Smooth muscle cell (in vitro differentiated cells): Measurements from ENCODE around the gene HOXB3. TPM values are rescaled to one million over a fixed set of nuclear protein-coding genes. Genes with fewer than 3 reads are reported as not detected.
"Not testable (repeated sequence)": the region's sequence is repeated elsewhere in the genome, so short reads cannot be mapped to it uniquely, and the experiment has no call there.

ENCODE experiments used
- DNase-seq: peaks from one replicate; lab custom pipeline; 2025; ENCODE audit not compliant: unreplicated experiment; lab: John Stamatoyannopoulos, UW
- H2AFZ ChIP-seq: fragments of 200-600 bp; sonication (generic); 2 replicates; pipeline ENCODE4 v1.6.0; 2016; ENCODE audit warnings: antibody characterized with exemption, low read depth, mild to moderate bottlenecking
- H3F3A ChIP-seq: fragments of 200-600 bp; sonication (generic); 2 replicates; pipeline ENCODE4 v1.6.0; 2017; ENCODE audit warnings: antibody characterized with exemption, low read depth
- H3K27ac ChIP-seq: fragments of 200-600 bp; sonication (generic); 2 replicates; pipeline ENCODE4 v1.5.1; 2016; ENCODE audit warnings: low read depth, mild to moderate bottlenecking
- H3K27me3 ChIP-seq: fragments of 200-600 bp; sonication (generic); 2 replicates; pipeline ENCODE4 v1.6.1; 2016; ENCODE audit warnings: low read depth, mild to moderate bottlenecking
- H3K36me3 ChIP-seq: fragments of 200-600 bp; sonication (generic); 2 replicates; pipeline ENCODE4 v1.5.1; 2016; ENCODE audit warnings: low read depth
- H3K4me1 ChIP-seq: fragments of 200-600 bp; sonication (generic); 2 replicates; pipeline ENCODE4 v1.5.1; 2016; ENCODE audit warnings: low read depth
- H3K4me2 ChIP-seq: fragments of 200-600 bp; sonication (generic); 2 replicates; pipeline ENCODE4 v1.6.0; 2016; ENCODE audit warnings: mild to moderate bottlenecking
- H3K4me3 ChIP-seq: fragments of 200-600 bp; sonication (generic); 2 replicates; pipeline ENCODE4 v1.5.1; 2016; ENCODE audit warnings: mild to moderate bottlenecking
- H3K79me2 ChIP-seq: fragments of 200-600 bp; sonication (generic); 2 replicates; pipeline ENCODE4 v1.6.0; 2016; ENCODE audit warnings: low read depth, mild to moderate bottlenecking
- H3K9ac ChIP-seq: fragments of 200-600 bp; sonication (generic); 2 replicates; pipeline ENCODE4 v1.6.0; 2016; ENCODE audit warnings: low read depth
- H3K9me3 ChIP-seq: fragments of 200-600 bp; sonication (generic); replicated peaks from 2 replicates; pipeline ENCODE4 v1.5.1; 2016; ENCODE audit warnings: low read depth
- H4K20me1 ChIP-seq: fragments of 200-600 bp; sonication (generic); 2 replicates; pipeline ENCODE4 v1.6.0; 2016; ENCODE audit warnings: low read depth
- CTCF ChIP-seq: fragments of 200-600 bp; sonication (generic); IDR thresholded peaks from 2 replicates; pipeline ENCODE4 v1.5.1; 2017; ENCODE audit warnings: borderline replicate concordance, mild to moderate bottlenecking, antibody characterized with exemption; ENCODE audit not compliant: insufficient read depth, poor library complexity, severe bottlenecking
- WGBS: methylation state at CpG from one replicate; pipeline ENCODE4 v1.1.7; 2016; ENCODE audit warnings: low lambda C conversion rate; 5-methylcytosine and 5-hydroxymethylcytosine counted together
- polyA plus RNA-seq: library from polyadenylated mRNA; unstranded; fragments of >200 nt; fragmentation: Nextera tagmentation; extraction: Ambion mirVana; gene quantifications from 2 replicates; pipeline ENCODE4 v1.2.1, GENCODE V29; 2016
- total RNA-seq: library from RNA; depleted of rRNA; stranded (reverse); fragments of >200 nt; gene quantifications from 2 replicates; pipeline ENCODE4 v1.2.3, GENCODE V29; 2014

Gene HOXB3
- total and polyA plus RNA-seq, 2 experiments from 2014 or later: 2.8 to 5.1 TPM

- H3K36me3 ChIP-seq: no peaks in the 10 kb centered on the region
- peak overlapping the region; percentile 72 for H3K4me3 ChIP-seq
- TF ChIP-seq CTCF: no peak
- no peaks in the 10 kb centered on the region for H3K27me3 ChIP-seq
- peak overlapping the region; percentile 98 for H3K4me2 ChIP-seq
- H4K20me1 ChIP-seq: no peaks in the 10 kb centered on the region
- peak overlapping the region; percentile 93 for H3K27ac ChIP-seq
- peaks cover 30% of the 10 kb centered on the region for H3K79me2 ChIP-seq
- peaks cover 15% of the 10 kb centered on the region for H3K4me1 ChIP-seq
- H3F3A ChIP-seq: peaks cover 15% of the 10 kb centered on the region
- no peak for DNase-seq
- H3K9ac ChIP-seq: peak overlapping the region; percentile 81
- H3K9me3 ChIP-seq: no peaks in the 10 kb centered on the region
- peak overlapping the region; percentile 85 for H2AFZ ChIP-seq
- 33% methylated on average over 11 of the region's 12 CpGs for WGBS
Measured at GRCh38 chr17:48541036-48541576, 48.9 kb downstream of the HOXB3 start.

GRCh38 chr17:48540213-48540612 is 49.8 kb downstream of the HOXB3 start:
- Histone ChIP-seq H3K27me3 (no peaks in the 10 kb centered on the region), H3K4me3 (no peak overlapping the region)

GRCh38 chr17:48539177-48539576 is 50.9 kb downstream of the HOXB3 start:
- Histone ChIP-seq H3K27ac (peak overlapping the region; percentile 85), H3K9me3 (no peaks in the 10 kb centered on the region), H3K9ac (no peak overlapping the region), H3K4me3 (no peak overlapping the region), H4K20me1 (no peaks in the 10 kb centered on the region), H3K27me3 (no peaks in the 10 kb centered on the region), H3K79me2 (peaks cover 30% of the 10 kb centered on the region), H2AFZ (no peak overlapping the region), H3K4me2 (peak overlapping the region; percentile 98), H3K4me1 (peaks cover 15% of the 10 kb centered on the region), H3F3A (peaks cover 7% of the 10 kb centered on the region), H3K36me3 (no peaks in the 10 kb centered on the region)
- 17% methylated on average over 4 of the region's 4 CpGs for WGBS
- TF ChIP-seq CTCF: no peak
- DNase-seq: no peak

More at GRCh38 chr17:48540213-48540612, 49.8 kb downstream of the HOXB3 start:
- TF ChIP-seq CTCF: no peak
- Histone ChIP-seq H4K20me1 (no peaks in the 10 kb centered on the region), H3F3A (peaks cover 8% of the 10 kb centered on the region), H3K36me3 (no peaks in the 10 kb centered on the region), H3K27ac (peak overlapping the region; percentile 93), H3K4me1 (peaks cover 15% of the 10 kb centered on the region), H3K79me2 (peaks cover 30% of the 10 kb centered on the region), H3K4me2 (peak overlapping the region; percentile 98), H2AFZ (no peak overlapping the region), H3K9ac (no peak overlapping the region), H3K9me3 (no peaks in the 10 kb centered on the region)
- 75% methylated on average over 1 of the region's 1 CpG for WGBS
- no peak for DNase-seq

GRCh38 chr17:48537316-48537715 is 52.7 kb downstream of the HOXB3 start:
- Histone ChIP-seq H2AFZ (no peak overlapping the region), H3K9me3 (no peaks in the 10 kb centered on the region), H3K9ac (no peak overlapping the region), H3K27me3 (peaks cover 2% of the 10 kb centered on the region), H3F3A (peaks cover 7% of the 10 kb centered on the region), H3K27ac (peak overlapping the region; percentile 58), H3K4me3 (no peak overlapping the region), H3K79me2 (peaks cover 16% of the 10 kb centered on the region), H3K4me2 (no peak overlapping the region), H3K4me1 (peaks cover 15% of the 10 kb centered on the region), H4K20me1 (no peaks in the 10 kb centered on the region), H3K36me3 (no peaks in the 10 kb centered on the region)
- WGBS: 79% methylated on average over 3 of the region's 3 CpGs
- no peak for DNase-seq
- no peak for TF ChIP-seq CTCF

- H3K4me1 ChIP-seq, H3K36me3 ChIP-seq, H3K9me3 ChIP-seq, H3F3A ChIP-seq, H2AFZ ChIP-seq, H3K4me3 ChIP-seq, H3K9ac ChIP-seq, H3K4me2 ChIP-seq, H3K79me2 ChIP-seq, DNase-seq, H4K20me1 ChIP-seq: not testable (repeated sequence)
- H3K27ac ChIP-seq: peak overlapping the region; percentile 29
- peaks cover 16% of the 10 kb centered on the region for H3K27me3 ChIP-seq
- 94% methylated on average over 9 of the region's 9 CpGs for WGBS
Measured at GRCh38 chr17:48535793-48536559, 54.1 kb downstream of the HOXB3 start.
